Thymus (tissue), 11 donors: ENCODE data around the gene ATM. TPM values are rescaled to one million over a fixed set of nuclear protein-coding genes. Genes with fewer than 3 reads are reported as not detected.
"Not testable (repeated sequence)": the region's sequence is repeated elsewhere in the genome, so short reads cannot be mapped to it uniquely, and the experiment has no call there.

Source experiments
- DNase-seq, 9 donors: peaks; one replicate each; pipeline ENCODE4 v3.0.0-alpha.2; 2013; ENCODE audit warnings: low spot score in 9 of 9, low read depth in 6 of 9, missing footprints in 1 of 9
- H3K27ac ChIP-seq, 2 donors: one replicate each; pipeline ENCODE4 v1.5.1; 2013; ENCODE audit warnings: control low read depth in 1 of 2, low read depth in 1 of 2, low read length in 1 of 2, mild to moderate bottlenecking in 1 of 2, moderate library complexity in 1 of 2
- H3K27me3 ChIP-seq, 2 donors: one replicate each; pipeline ENCODE4 v1.5.1; 2013; ENCODE audit warnings: low read length in 1 of 2; ENCODE audit not compliant: control insufficient read depth in 2 of 2, insufficient read depth in 1 of 2
- H3K36me3 ChIP-seq, 2 donors: one replicate each; pipeline ENCODE4 v1.5.1; 2013; ENCODE audit warnings: low read length in 1 of 2, mild to moderate bottlenecking in 1 of 2, moderate library complexity in 1 of 2; ENCODE audit not compliant: control insufficient read depth in 2 of 2, insufficient read depth in 2 of 2
- H3K4me1 ChIP-seq, 2 donors: one replicate each; pipeline ENCODE4 v1.5.1; 2013; ENCODE audit warnings: low read length in 2 of 2; ENCODE audit not compliant: control insufficient read depth in 2 of 2, insufficient read depth in 2 of 2
- H3K4me3 ChIP-seq, 2 donors: one replicate each; pipeline ENCODE4 v1.5.1; 2013; ENCODE audit warnings: low read length in 2 of 2, control low read depth in 1 of 2, mild to moderate bottlenecking in 1 of 2
- H3K9me3 ChIP-seq, 2 donors: one replicate each; pipeline ENCODE4 v1.5.1; 2013; ENCODE audit warnings: low read length in 1 of 2, mild to moderate bottlenecking in 1 of 2; ENCODE audit not compliant: control insufficient read depth in 2 of 2, insufficient read depth in 1 of 2
- WGBS: extraction: QIAGEN DNeasy Blood & Tissue Kit; methylation state at CpG from one replicate; pipeline ENCODE4 v1.1.7; 2013; 5-methylcytosine and 5-hydroxymethylcytosine counted together
- polyA plus RNA-seq: library from polyadenylated mRNA; stranded (reverse); fragments of 200-250 nt; gene quantifications from one replicate; pipeline ENCODE4 v1.2.3, GENCODE V29; 2013
- total RNA-seq: library from RNA; stranded (reverse); fragments of 120-200 nt; gene quantifications from one replicate; pipeline ENCODE4 v1.2.4, GENCODE V29; 2013
- donor health status: healthy.

The ATM gene
- total and polyA plus RNA-seq, 2 donors, result 55.0 to 67.0 TPM

DNA sequence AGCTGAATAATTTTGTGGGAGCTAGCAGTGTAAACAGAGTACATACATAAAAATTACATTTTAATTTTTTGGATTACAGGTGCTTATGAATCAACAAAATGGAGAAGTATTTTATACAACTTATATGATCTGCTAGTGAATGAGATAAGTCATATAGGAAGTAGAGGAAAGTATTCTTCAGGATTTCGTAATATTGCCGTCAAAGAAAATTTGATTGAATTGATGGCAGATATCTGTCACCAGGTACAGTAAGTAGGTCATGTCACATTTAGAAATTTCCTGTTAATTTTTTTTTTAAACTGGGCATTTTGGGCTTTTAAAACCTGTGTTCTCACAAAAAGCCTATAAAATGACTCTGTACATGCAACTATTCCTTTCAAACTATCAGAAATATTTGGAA lies 24.0 kb downstream of the ATM start:
- Histone ChIP-seq H3K9me3 (no peaks in the 10 kb centered on the region), H3K4me3 (no peak overlapping the region), H3K4me1 (no peaks in the 10 kb centered on the region), H3K27me3 (no peaks in the 10 kb centered on the region), H3K36me3 (peaks cover 3 to 35% of the 10 kb centered on the region in 2 donors), H3K27ac (no peak overlapping the region)
- no peak for DNase-seq
- WGBS, result 99% methylated on average over 2 of the region's 2 CpGs

DNA sequence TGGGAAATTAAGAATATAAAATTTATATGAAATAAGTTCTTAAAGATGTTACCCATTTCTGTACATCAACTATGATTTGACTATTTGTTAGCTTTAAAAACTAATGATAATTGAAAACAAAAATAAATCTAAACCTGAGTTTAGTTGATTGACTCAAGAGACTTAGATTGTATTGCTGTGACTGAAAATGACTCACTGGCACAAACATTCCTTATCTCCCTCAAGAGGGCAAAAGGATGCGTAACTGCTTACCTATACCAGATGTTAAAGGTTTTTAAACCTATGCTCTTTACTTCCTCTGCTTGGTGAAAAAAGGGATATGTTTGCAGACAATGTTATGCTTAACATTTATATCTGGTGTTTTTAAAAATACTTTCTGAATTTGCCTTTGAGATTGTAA lies 30.3 kb downstream of the ATM start:
- H3K36me3 ChIP-seq, result peaks cover 14 to 45% of the 10 kb centered on the region in 2 donors
- 95% methylated on average over 1 of the region's 1 CpG for WGBS
- H3K27ac ChIP-seq, result no peak overlapping the region
- DNase-seq, result no peak
- no peaks in the 10 kb centered on the region for H3K4me1 ChIP-seq
- no peak overlapping the region for H3K4me3 ChIP-seq
- no peaks in the 10 kb centered on the region for H3K27me3 ChIP-seq
- H3K9me3 ChIP-seq, result no peaks in the 10 kb centered on the region

DNA sequence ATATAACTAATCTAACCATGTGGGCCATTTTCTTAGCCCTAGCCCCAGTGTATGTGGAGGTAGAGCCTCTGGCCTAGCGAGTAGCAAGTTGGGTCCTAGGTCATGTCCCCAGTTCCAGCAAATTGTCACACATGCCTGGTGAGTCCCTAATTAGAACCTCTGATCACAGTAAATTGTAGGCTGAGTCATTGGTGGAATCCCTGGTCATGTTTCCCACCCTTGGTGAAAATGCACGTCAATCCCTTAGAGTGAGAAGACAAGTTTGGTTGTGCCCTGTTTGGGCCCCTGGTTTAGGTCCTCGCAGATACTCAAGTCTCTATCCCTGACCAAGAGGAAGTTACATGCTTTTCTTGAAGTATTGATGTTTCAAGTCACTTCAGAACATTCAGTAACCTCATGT lies 46.7 kb downstream of the ATM start:
- WGBS, result 96% methylated on average over 3 of the region's 3 CpGs
- H3K4me3 ChIP-seq, result no peak overlapping the region
- no peaks in the 10 kb centered on the region for H3K9me3 ChIP-seq
- no peak for DNase-seq
- H3K4me1 ChIP-seq, result no peaks in the 10 kb centered on the region
- peaks cover 7 to 32% of the 10 kb centered on the region in 2 donors for H3K36me3 ChIP-seq
- no peak overlapping the region for H3K27ac ChIP-seq
- H3K27me3 ChIP-seq, result no peaks in the 10 kb centered on the region

DNA sequence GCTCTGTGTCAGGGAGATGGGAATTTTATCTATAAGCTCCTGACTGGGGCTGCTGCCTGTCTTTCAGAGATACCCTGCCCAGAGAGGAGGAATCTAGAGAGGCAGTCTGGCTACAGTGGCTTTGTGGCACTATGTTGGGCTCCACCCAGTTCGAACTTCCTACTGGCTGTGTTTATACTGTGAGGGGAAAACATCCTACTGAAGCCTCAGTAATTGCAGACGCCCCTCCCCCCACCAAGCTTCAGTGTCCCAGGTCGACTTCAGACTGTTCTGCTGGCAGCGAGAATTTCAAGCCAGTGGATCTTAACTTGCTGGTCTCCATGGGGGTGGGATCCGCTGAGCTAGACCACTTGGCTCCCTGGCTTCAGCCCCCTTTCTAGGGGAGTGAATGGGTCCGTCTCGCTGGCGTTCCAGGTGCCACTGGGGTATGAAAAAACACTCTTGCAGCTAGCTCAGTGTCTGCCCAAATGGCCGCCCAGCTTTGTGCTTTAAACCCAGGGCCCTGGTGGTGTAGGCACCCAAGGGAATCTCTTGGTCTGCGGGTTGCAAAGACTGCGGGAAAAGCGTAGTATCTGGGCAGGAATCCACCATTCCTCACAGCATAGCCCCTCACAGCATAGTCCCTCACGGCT lies 54.2 kb downstream of the ATM start:
- not testable (repeated sequence) for H3K4me3 ChIP-seq, DNase-seq, H3K27me3 ChIP-seq, H3K4me1 ChIP-seq, H3K27ac ChIP-seq, H3K9me3 ChIP-seq
- H3K36me3 ChIP-seq, result peaks cover 19 to 30% of the 10 kb centered on the region in 2 donors
- WGBS, result 97% methylated on average over 13 of the region's 13 CpGs

DNA sequence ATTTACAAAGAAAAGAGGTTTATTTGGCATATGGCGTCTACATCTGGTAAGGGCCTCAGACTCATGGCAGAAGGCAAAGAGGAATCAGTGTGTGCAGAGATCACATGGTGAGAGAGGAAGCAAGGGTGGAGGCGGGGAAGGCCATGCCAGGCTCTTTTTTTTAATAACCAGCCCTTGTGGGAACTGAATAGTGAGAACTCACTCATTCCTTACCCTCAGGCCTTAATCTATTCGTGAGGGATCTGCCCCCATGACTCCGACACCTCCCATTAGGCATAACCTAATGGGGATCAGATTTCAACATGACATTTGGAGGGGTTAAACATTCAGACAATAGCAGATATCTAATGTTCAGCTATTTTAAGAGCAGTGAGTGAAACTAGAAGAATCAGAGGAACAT lies 55.7 kb downstream of the ATM start:
- peaks cover 0 to 2% of the 10 kb centered on the region in 2 donors for H3K4me1 ChIP-seq
- peaks cover 22 to 31% of the 10 kb centered on the region in 2 donors for H3K36me3 ChIP-seq
- H3K27me3 ChIP-seq, result no peaks in the 10 kb centered on the region
- H3K9me3 ChIP-seq, result no peaks in the 10 kb centered on the region
- DNase-seq, result no peak
- no peak overlapping the region for H3K4me3 ChIP-seq
- WGBS, result 92% methylated on average over 4 of the region's 4 CpGs
- no peak overlapping the region for H3K27ac ChIP-seq

DNA sequence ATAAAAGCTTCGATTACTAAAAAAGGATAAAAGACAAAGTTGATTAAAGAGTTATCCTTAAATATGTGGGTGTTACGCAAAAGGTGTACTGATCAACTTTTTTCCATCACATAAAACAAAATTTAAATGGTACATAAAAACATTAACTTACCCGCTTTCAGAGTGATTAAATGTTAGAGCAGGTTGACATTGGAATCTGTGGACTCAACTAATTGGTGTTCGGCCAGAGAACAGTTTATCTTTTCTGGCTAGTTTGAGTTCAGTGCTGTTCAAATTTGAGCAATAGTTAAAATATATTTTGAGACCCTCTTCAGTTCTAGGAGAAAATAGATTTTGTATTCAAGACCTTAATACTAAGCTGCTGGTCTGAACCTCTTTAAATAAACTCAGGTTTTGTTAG lies 56.1 kb downstream of the ATM start:
- peaks cover 22 to 30% of the 10 kb centered on the region in 2 donors for H3K36me3 ChIP-seq
- no peaks in the 10 kb centered on the region for H3K27me3 ChIP-seq
- H3K4me1 ChIP-seq, result peaks cover 0 to 2% of the 10 kb centered on the region in 2 donors
- WGBS, result 96% methylated on average over 4 of the region's 4 CpGs
- no peak overlapping the region for H3K4me3 ChIP-seq
- DNase-seq, result no peak
- no peak overlapping the region for H3K27ac ChIP-seq
- no peaks in the 10 kb centered on the region for H3K9me3 ChIP-seq

DNA sequence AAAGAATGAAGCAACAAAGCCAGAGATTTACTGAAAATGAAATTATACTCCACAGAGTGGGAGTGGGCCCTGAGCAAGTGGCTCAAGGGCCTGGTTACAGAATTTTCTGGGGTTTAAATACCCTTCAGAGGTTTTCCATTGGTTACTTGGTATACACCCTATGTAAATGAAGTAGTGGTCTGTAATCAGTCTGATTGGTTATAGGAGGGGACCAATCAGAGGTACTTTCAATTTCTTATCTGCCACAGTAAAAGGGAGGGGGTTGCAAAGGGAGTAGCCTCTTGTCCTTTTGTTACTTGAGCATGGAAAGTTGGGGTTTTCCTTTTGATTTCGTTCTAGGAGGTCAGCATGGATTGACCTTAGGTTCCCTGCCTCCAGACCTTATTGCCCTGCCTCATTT lies 63.5 kb downstream of the ATM start:
- Histone ChIP-seq H3K36me3 (peaks cover 13 to 63% of the 10 kb centered on the region in 2 donors), H3K9me3 (no peaks in the 10 kb centered on the region), H3K27me3 (no peaks in the 10 kb centered on the region), H3K27ac (no peak overlapping the region), H3K4me1 (no peaks in the 10 kb centered on the region), H3K4me3 (no peak overlapping the region)
- WGBS, result 98% methylated on average over 1 of the region's 1 CpG
- no peak for DNase-seq

DNA sequence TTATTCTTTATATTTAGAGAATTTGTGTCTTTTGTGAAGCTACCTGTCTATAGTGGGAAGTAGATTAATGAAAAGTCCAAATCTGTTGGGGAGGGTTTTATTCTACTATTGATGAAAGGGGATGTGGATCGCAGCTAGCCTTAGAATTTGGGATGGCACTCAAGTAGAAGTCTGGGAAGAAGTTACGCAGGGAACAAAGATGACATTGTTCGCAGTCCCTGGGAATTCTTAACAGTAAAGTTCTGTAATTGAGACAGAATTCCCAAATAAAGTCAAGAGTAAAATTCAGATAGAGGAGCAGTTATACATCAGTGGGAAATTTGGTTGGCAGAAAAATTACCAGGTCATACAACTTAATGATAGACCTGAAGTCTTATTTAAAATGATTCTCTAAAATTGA lies 64.1 kb downstream of the ATM start:
- WGBS, result 98% methylated on average over 3 of the region's 3 CpGs
- Histone ChIP-seq H3K9me3 (no peaks in the 10 kb centered on the region), H3K4me3 (no peak overlapping the region), H3K27ac (no peak overlapping the region), H3K36me3 (peaks cover 11 to 66% of the 10 kb centered on the region in 2 donors), H3K4me1 (no peaks in the 10 kb centered on the region), H3K27me3 (no peaks in the 10 kb centered on the region)
- DNase-seq, result no peak

DNA sequence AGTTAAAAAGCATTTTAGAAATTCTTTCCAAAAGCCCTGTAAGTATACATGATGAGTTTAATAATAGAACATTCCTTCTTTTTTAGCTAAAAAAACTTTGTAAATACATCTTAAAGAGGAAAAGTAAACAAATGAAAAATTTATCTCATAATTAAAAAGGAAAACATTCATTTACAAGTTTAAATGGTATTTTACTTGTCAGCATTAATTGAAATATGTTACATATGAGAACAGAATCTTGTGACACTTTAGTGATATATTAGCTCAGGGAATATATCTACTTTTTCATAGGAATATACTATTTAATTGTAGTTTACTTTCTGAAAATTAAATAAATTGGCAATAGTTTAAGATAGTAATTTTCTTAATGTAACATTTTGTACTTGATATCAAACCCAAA lies 66.2 kb downstream of the ATM start:
- not testable (repeated sequence) for DNase-seq, H3K4me3 ChIP-seq, H3K9me3 ChIP-seq, H3K27ac ChIP-seq, H3K4me1 ChIP-seq, H3K27me3 ChIP-seq
- peaks cover 8 to 59% of the 10 kb centered on the region in 2 donors for H3K36me3 ChIP-seq
